IMR-90 (cell line): ENCODE data around the gene ALOX15B. TPM values are rescaled to one million over a fixed set of nuclear protein-coding genes. Genes with fewer than 3 reads are reported as not detected.

ENCODE experiments used
- MAFK ChIP-seq: IDR thresholded peaks from 2 replicates; pipeline ENCODE4 v1.6.1; 2012; ENCODE audit warnings: low read depth, low read length, improper control_type of control experiment
- MAZ ChIP-seq: IDR thresholded peaks from 2 replicates; pipeline ENCODE4 v1.6.1; 2012; ENCODE audit warnings: low read depth, mild to moderate bottlenecking, low read length, improper control_type of control experiment, moderate library complexity, borderline replicate concordance
- MXI1 ChIP-seq: IDR thresholded peaks from 2 replicates; pipeline ENCODE4 v1.6.1; 2012; ENCODE audit warnings: low read depth, mild to moderate bottlenecking, low read length, moderate library complexity, borderline replicate concordance
- RCOR1 ChIP-seq: IDR thresholded peaks from 2 replicates; pipeline ENCODE4 v1.6.1; 2012; ENCODE audit warnings: mild to moderate bottlenecking, low read length, improper control_type of control experiment; ENCODE audit not compliant: insufficient replicate concordance
- RFX5 ChIP-seq: IDR thresholded peaks from 2 replicates; pipeline ENCODE4 v1.8.0; 2012; ENCODE audit warnings: low read depth, mild to moderate bottlenecking, low read length, moderate library complexity
- polyA plus RNA-seq, 3 experiments: library from polyadenylated mRNA; depleted of rRNA; stranded (reverse); fragments of >200 nt; gene quantifications; 2 replicates each; pipeline ENCODE4 v1.2.3, GENCODE V29; 2012; ENCODE audit warnings: low replicate concordance in 1 of 3
- total RNA-seq: library from RNA; depleted of rRNA; stranded (reverse); fragments of >200 nt; gene quantifications from 2 replicates; pipeline ENCODE4 v1.2.3, GENCODE V29; 2012
- TF ChIP-seq, protein P1 (sequence below): fragments of 150-350 bp; IDR thresholded peaks from 2 replicates; pipeline ENCODE4 v1.6.1; 2017; ENCODE audit warnings: mild to moderate bottlenecking, antibody characterized with exemption, low read length, low read depth

The ALOX15B gene
- total and polyA plus RNA-seq, 2 of the 4 experiments (the other 2 are of a cell fraction), result not detected

DNA sequence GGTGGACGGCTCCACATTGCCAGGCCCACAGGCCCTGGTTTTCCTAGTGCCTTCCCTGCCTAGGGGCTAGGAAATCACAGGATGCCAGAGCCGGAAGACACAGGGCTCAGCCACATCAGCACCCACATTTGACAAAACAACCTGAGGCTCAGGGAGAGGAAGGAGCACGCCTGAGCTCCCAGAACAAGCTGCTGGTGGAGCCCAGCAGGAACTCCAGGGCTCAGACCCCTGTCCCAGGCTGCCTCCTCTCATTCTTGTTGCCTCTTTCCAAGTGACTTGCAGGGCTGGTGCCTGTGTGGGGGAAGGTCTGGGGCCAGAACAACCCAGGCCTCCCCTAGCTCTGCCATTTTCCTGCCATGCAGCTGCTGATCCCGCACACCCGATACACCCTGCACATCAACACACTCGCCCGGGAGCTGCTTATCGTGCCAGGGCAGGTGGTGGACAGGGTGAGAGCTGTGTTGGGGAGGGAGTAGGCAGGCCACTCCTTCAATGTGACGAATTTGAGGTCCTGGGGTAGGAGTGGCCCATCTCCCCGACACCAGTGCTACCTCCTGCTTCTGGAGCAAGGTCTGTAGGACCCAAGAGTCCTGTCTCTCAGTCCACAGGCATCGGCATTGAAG is 7.6 kb downstream of the ALOX15B start (continued):
- no peak for TF ChIP-seq MAFK
- TF ChIP-seq, protein P1, sequence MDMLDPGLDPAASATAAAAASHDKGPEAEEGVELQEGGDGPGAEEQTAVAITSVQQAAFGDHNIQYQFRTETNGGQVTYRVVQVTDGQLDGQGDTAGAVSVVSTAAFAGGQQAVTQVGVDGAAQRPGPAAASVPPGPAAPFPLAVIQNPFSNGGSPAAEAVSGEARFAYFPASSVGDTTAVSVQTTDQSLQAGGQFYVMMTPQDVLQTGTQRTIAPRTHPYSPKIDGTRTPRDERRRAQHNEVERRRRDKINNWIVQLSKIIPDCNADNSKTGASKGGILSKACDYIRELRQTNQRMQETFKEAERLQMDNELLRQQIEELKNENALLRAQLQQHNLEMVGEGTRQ, result no peak
- no peak for TF ChIP-seq MAZ
- no peak for TF ChIP-seq RFX5
- no peak for TF ChIP-seq MXI1
- no peak for TF ChIP-seq RCOR1
